Measurements from ENCODE around the gene FBXL12.
"Not testable (repeated sequence)": the region's sequence is repeated elsewhere in the genome, so short reads cannot be mapped to it uniquely, and the experiment has no call there.

The FBXL12 gene

GRCh38 chr19:9791073-9791367 lies 27.9 kb downstream of the FBXL12 start:
- Histone ChIP-seq H3K4me3 (ENCODE audit: extremely low read depth, insufficient read depth, low read length, poor library complexity, severe bottlenecking) (peak overlapping the region; percentile 66), H3K27ac (ENCODE audit: low read depth, low read length, severe bottlenecking) (peak overlapping the region; percentile 13)
- 89 to 96% methylated on average over 3 to 4 of the region's 6 CpGs for WGBS, 2 experiments (ENCODE audit: insufficient coverage in 2 of 2)

DNA sequence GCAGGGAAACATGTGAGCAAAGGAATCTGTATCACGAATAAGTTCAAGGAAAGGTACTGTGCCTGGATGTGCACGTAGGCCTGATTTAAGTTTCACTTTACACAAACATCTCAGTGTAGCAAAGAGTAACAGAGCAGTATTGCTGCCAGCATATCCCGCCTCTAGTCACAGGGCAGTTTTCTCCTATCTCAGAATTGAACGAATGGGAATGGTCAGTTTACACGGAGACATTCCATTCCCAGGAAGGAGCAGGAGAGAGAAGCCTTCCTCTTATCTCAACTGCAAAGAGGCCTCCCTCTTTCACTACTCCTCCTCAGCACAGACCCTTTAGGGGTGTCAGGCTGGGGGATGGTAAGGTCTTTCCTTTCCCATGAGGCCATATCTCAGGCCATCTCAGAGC lies 29.3 kb downstream of the FBXL12 start:
- Histone ChIP-seq H3K27ac (ENCODE audit: low read depth, low read length, severe bottlenecking) (peak overlapping the region; percentile 81), H3K9me3 (ENCODE audit: control insufficient read depth, low read length) (peaks cover 10% of the 10 kb centered on the region)
- 62 to 100% methylated on average over 1 to 3 of the region's 5 CpGs for WGBS, 2 experiments (ENCODE audit: insufficient coverage in 2 of 2)
- H3K36me3 ChIP-seq (ENCODE audit: control insufficient read depth, insufficient read depth, low read length); H3K4me1 ChIP-seq (ENCODE audit: control insufficient read depth, insufficient read depth, low read length, poor library complexity, severe bottlenecking); H3K4me3 ChIP-seq (ENCODE audit: extremely low read depth, insufficient read depth, low read length, poor library complexity, severe bottlenecking): not testable (repeated sequence)

More at GRCh38 chr19:9791073-9791367, 27.9 kb downstream of the FBXL12 start:
- not testable (repeated sequence) for H3K36me3 ChIP-seq (ENCODE audit: control insufficient read depth, insufficient read depth, low read length); H3K4me1 ChIP-seq (ENCODE audit: control insufficient read depth, insufficient read depth, low read length, poor library complexity, severe bottlenecking)
- peaks cover 10% of the 10 kb centered on the region for H3K9me3 ChIP-seq (ENCODE audit: control insufficient read depth, low read length)

DNA sequence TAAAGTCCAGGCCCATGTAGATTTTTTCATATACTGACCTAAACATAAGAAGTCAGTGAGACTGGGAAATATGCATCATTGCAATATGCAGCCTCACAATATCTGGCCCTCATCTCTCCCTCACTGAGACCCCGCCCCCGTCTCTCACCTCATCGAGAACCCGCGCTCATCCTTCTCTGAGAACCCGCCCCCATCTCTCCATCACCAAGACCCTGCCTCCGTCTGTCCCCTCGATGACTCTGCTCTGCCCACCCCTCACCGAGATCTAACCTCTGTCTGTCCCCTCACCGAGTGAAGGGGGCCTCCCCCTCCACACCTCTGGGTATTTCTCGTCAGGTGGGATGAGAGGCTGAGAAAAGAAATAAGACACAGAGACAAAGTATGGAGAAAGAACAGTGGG lies 29.8 kb downstream of the FBXL12 start:
- Histone ChIP-seq H3K36me3 (ENCODE audit: control insufficient read depth, insufficient read depth, low read length) (no peaks in the 10 kb centered on the region), H3K4me1 (ENCODE audit: control insufficient read depth, insufficient read depth, low read length, poor library complexity, severe bottlenecking) (peaks cover 9% of the 10 kb centered on the region), H3K9me3 (ENCODE audit: control insufficient read depth, low read length) (peaks cover 10% of the 10 kb centered on the region), H3K4me3 (ENCODE audit: extremely low read depth, insufficient read depth, low read length, poor library complexity, severe bottlenecking) (no peak overlapping the region), H3K27ac (ENCODE audit: low read depth, low read length, severe bottlenecking) (peak overlapping the region; percentile 81)
- WGBS, 2 experiments (ENCODE audit: insufficient coverage in 2 of 2) = 84 to 94% methylated on average over 5 to 9 of the region's 11 CpGs

GRCh38 chr19:9788604-9789003 lies 30.3 kb downstream of the FBXL12 start:
- not testable (repeated sequence) for H3K36me3 ChIP-seq (ENCODE audit: control insufficient read depth, insufficient read depth, low read length); H3K27ac ChIP-seq (ENCODE audit: low read depth, low read length, severe bottlenecking); H3K4me3 ChIP-seq (ENCODE audit: extremely low read depth, insufficient read depth, low read length, poor library complexity, severe bottlenecking)
- WGBS, 2 experiments (ENCODE audit: insufficient coverage in 2 of 2) = 97 to 100% methylated on average over 8 to 10 of the region's 13 CpGs
- H3K9me3 ChIP-seq (ENCODE audit: control insufficient read depth, low read length) = peaks cover 10% of the 10 kb centered on the region
- peaks cover 14% of the 10 kb centered on the region for H3K4me1 ChIP-seq (ENCODE audit: control insufficient read depth, insufficient read depth, low read length, poor library complexity, severe bottlenecking)

- Histone ChIP-seq H3K27ac (ENCODE audit: low read depth, low read length, severe bottlenecking) (no peak overlapping the region), H3K36me3 (ENCODE audit: control insufficient read depth, insufficient read depth, low read length) (no peaks in the 10 kb centered on the region), H3K4me1 (ENCODE audit: control insufficient read depth, insufficient read depth, low read length, poor library complexity, severe bottlenecking) (peaks cover 14% of the 10 kb centered on the region), H3K9me3 (ENCODE audit: control insufficient read depth, low read length) (peaks cover 10% of the 10 kb centered on the region), H3K4me3 (ENCODE audit: extremely low read depth, insufficient read depth, low read length, poor library complexity, severe bottlenecking) (no peak overlapping the region)
- 95% methylated on average over 7 to 8 of the region's 8 CpGs for WGBS, 2 experiments (ENCODE audit: insufficient coverage in 2 of 2)
These were observed 32.1 kb downstream of the FBXL12 start for GRCh38 chr19:9786819-9787218.

- H3K4me3 ChIP-seq (ENCODE audit: extremely low read depth, insufficient read depth, low read length, poor library complexity, severe bottlenecking) = peak overlapping the region; percentile 68
- peaks cover 14% of the 10 kb centered on the region for H3K4me1 ChIP-seq (ENCODE audit: control insufficient read depth, insufficient read depth, low read length, poor library complexity, severe bottlenecking)
- H3K9me3 ChIP-seq (ENCODE audit: control insufficient read depth, low read length) = peaks cover 10% of the 10 kb centered on the region
- WGBS, 2 experiments (ENCODE audit: insufficient coverage in 2 of 2) = 69 to 73% methylated on average over 5 to 6 of the region's 9 CpGs
- no peak overlapping the region for H3K27ac ChIP-seq (ENCODE audit: low read depth, low read length, severe bottlenecking)
- no peaks in the 10 kb centered on the region for H3K36me3 ChIP-seq (ENCODE audit: control insufficient read depth, insufficient read depth, low read length)
These were observed 32.5 kb downstream of the FBXL12 start for GRCh38 chr19:9786342-9786741.

- Histone ChIP-seq H3K4me3 (ENCODE audit: extremely low read depth, insufficient read depth, low read length, poor library complexity, severe bottlenecking) (peak overlapping the region; percentile 68), H3K36me3 (ENCODE audit: control insufficient read depth, insufficient read depth, low read length) (no peaks in the 10 kb centered on the region), H3K27ac (ENCODE audit: low read depth, low read length, severe bottlenecking) (peak overlapping the region; percentile 92), H3K9me3 (ENCODE audit: control insufficient read depth, low read length) (peaks cover 10% of the 10 kb centered on the region), H3K4me1 (ENCODE audit: control insufficient read depth, insufficient read depth, low read length, poor library complexity, severe bottlenecking) (peaks cover 14% of the 10 kb centered on the region)
- 1% methylated on average over 24 to 28 of the region's 74 CpGs for WGBS, 2 experiments (ENCODE audit: insufficient coverage in 2 of 2)
These were observed 33.2 kb downstream of the FBXL12 start for GRCh38 chr19:9785367-9786331.

- H3K9me3 ChIP-seq (ENCODE audit: control insufficient read depth, low read length) = peaks cover 10% of the 10 kb centered on the region
- H3K27ac ChIP-seq (ENCODE audit: low read depth, low read length, severe bottlenecking) = peak overlapping the region; percentile 91
- H3K4me3 ChIP-seq (ENCODE audit: extremely low read depth, insufficient read depth, low read length, poor library complexity, severe bottlenecking); H3K36me3 ChIP-seq (ENCODE audit: control insufficient read depth, insufficient read depth, low read length); H3K4me1 ChIP-seq (ENCODE audit: control insufficient read depth, insufficient read depth, low read length, poor library complexity, severe bottlenecking): not testable (repeated sequence)
- WGBS, 2 experiments (ENCODE audit: insufficient coverage in 2 of 2) = 88 to 100% methylated on average over 2 to 5 of the region's 6 CpGs
These were observed 34.7 kb downstream of the FBXL12 start for GRCh38 chr19:9784163-9784496.

DNA sequence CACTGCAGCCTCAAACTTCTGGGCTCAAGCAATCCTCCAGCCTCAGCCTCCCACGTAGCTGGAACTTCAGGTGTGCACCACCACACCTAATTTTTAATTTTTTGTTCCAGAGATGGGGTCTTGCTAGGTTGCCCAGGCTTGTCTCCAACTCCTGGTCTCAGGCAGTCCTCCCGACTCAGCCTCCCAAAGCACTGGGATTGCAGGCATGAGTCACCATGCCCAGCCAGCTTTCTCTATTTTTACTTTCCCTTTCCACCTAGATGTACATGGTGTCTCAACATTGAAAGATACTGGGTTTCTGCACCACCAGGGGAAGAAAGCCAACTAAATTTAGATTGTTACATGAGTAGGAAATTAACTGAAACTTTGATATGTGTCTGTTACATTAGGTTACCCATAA lies 36.5 kb downstream of the FBXL12 start:
- no peak overlapping the region for H3K27ac ChIP-seq (ENCODE audit: low read depth, low read length, severe bottlenecking)
- no peaks in the 10 kb centered on the region for H3K36me3 ChIP-seq (ENCODE audit: control insufficient read depth, insufficient read depth, low read length)
- no peak overlapping the region for H3K4me3 ChIP-seq (ENCODE audit: extremely low read depth, insufficient read depth, low read length, poor library complexity, severe bottlenecking)
- WGBS, 2 experiments (ENCODE audit: insufficient coverage in 2 of 2) = 75 to 94% methylated on average over 2 of the region's 2 CpGs
- H3K4me1 ChIP-seq (ENCODE audit: control insufficient read depth, insufficient read depth, low read length, poor library complexity, severe bottlenecking) = peaks cover 6% of the 10 kb centered on the region
- peaks cover 7% of the 10 kb centered on the region for H3K9me3 ChIP-seq (ENCODE audit: control insufficient read depth, low read length)

GRCh38 chr19:9768175-9769112 lies 50.4 kb downstream of the FBXL12 start, which contains the start of gene ZNF846:
Gene ZNF846, minus strand, starts transcription at chr19:9768738. Its CDS starts 3,788 bp downstream, at chr19:9764950.
- no peaks in the 10 kb centered on the region for H3K4me1 ChIP-seq (ENCODE audit: control insufficient read depth, insufficient read depth, low read length, poor library complexity, severe bottlenecking)
- H3K36me3 ChIP-seq (ENCODE audit: control insufficient read depth, insufficient read depth, low read length) = peaks cover 15% of the 10 kb centered on the region
- WGBS, 2 experiments (ENCODE audit: insufficient coverage in 2 of 2) = 1 to 2% methylated on average over 56 to 57 of the region's 65 CpGs
- peak within 1 kb of the TSS; percentile 60 for H3K4me3 ChIP-seq (ENCODE audit: extremely low read depth, insufficient read depth, low read length, poor library complexity, severe bottlenecking)
- H3K9me3 ChIP-seq (ENCODE audit: control insufficient read depth, low read length) = peaks cover 12% of the 10 kb centered on the region
- H3K27ac ChIP-seq (ENCODE audit: low read depth, low read length, severe bottlenecking) = peak within 1 kb of the TSS; percentile 92
